ENCODE data around the gene EFCAB5.

The EFCAB5 gene

GRCh38 chr17:30092886-30093285 lies 151.5 kb downstream of the EFCAB5 start:
- H3K4me3 ChIP-seq (ENCODE audit: insufficient read depth, low read depth, low read length) = no peak overlapping the region
- H3K27ac ChIP-seq (ENCODE audit: insufficient read depth, low read depth, low read length, poor library complexity, severe bottlenecking) = no peak overlapping the region
- H3K27me3 ChIP-seq (ENCODE audit: control insufficient read depth, insufficient read depth, low read length, poor library complexity, severe bottlenecking) = no peaks in the 10 kb centered on the region
- H3K36me3 ChIP-seq (ENCODE audit: control insufficient read depth, insufficient read depth, low read length) = no peaks in the 10 kb centered on the region
- H3K4me1 ChIP-seq (ENCODE audit: control insufficient read depth, insufficient read depth, low read length) = no peaks in the 10 kb centered on the region
- no peaks in the 10 kb centered on the region for H3K9me3 ChIP-seq (ENCODE audit: control insufficient read depth, low read length)

DNA sequence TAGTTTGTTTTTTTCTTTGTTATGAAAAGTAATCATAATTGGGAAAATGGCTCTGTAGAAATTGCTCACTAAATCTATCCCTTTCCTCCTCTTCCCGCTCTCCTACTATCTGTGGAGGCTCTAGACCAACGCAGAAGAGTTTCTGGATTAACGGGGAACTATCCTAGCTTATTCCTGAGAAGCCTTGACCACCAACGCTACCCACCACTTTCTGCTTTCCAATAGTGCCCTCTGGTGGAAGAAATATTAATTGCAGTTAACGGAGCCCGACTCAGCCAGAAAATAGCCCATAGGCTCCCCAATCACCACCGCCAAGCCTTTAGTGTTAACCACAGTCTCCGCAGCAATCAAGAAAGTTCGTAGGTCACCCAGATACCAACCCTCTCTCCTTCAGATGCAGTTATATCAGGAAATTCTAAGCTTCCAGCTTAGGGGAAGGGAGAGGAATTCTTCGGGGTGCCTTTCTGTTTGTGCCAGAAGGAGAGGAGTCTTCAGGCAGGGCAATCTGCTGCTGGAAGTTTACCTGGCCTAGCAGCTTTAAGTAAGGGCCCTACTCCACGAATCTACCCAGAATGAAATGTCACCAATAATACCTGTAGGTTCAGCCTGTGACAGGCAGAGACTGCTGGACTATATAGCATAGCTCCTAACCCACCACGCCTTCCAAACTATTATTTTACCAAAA lies 152.2 kb downstream of the EFCAB5 start:
- Histone ChIP-seq H3K27ac (ENCODE audit: insufficient read depth, low read depth, low read length, poor library complexity, severe bottlenecking) (no peak overlapping the region), H3K4me1 (ENCODE audit: control insufficient read depth, insufficient read depth, low read length) (no peaks in the 10 kb centered on the region), H3K4me3 (ENCODE audit: insufficient read depth, low read depth, low read length) (no peak overlapping the region), H3K9me3 (ENCODE audit: control insufficient read depth, low read length) (no peaks in the 10 kb centered on the region), H3K27me3 (ENCODE audit: control insufficient read depth, insufficient read depth, low read length, poor library complexity, severe bottlenecking) (no peaks in the 10 kb centered on the region), H3K36me3 (ENCODE audit: control insufficient read depth, insufficient read depth, low read length) (no peaks in the 10 kb centered on the region)
- WGBS, 2 experiments = 29 to 33% methylated on average over 12 of the region's 12 CpGs

- Histone ChIP-seq H3K9me3 (ENCODE audit: control insufficient read depth, low read length) (no peaks in the 10 kb centered on the region), H3K27me3 (ENCODE audit: control insufficient read depth, insufficient read depth, low read length, poor library complexity, severe bottlenecking) (no peaks in the 10 kb centered on the region), H3K36me3 (ENCODE audit: control insufficient read depth, insufficient read depth, low read length) (no peaks in the 10 kb centered on the region), H3K27ac (ENCODE audit: insufficient read depth, low read depth, low read length, poor library complexity, severe bottlenecking) (no peak overlapping the region), H3K4me3 (ENCODE audit: insufficient read depth, low read depth, low read length) (no peak overlapping the region), H3K4me1 (ENCODE audit: control insufficient read depth, insufficient read depth, low read length) (no peaks in the 10 kb centered on the region)
- 65 to 78% methylated on average over 3 to 4 of the region's 4 CpGs for WGBS, 2 experiments
Measured at GRCh38 chr17:30095507-30096244, 154.2 kb downstream of the EFCAB5 start.

- no peaks in the 10 kb centered on the region for H3K36me3 ChIP-seq (ENCODE audit: control insufficient read depth, insufficient read depth, low read length)
- no peak overlapping the region for H3K4me3 ChIP-seq (ENCODE audit: insufficient read depth, low read depth, low read length)
- no peak overlapping the region for H3K27ac ChIP-seq (ENCODE audit: insufficient read depth, low read depth, low read length, poor library complexity, severe bottlenecking)
- no peaks in the 10 kb centered on the region for H3K4me1 ChIP-seq (ENCODE audit: control insufficient read depth, insufficient read depth, low read length)
- no peaks in the 10 kb centered on the region for H3K27me3 ChIP-seq (ENCODE audit: control insufficient read depth, insufficient read depth, low read length, poor library complexity, severe bottlenecking)
- 90% methylated on average over 4 of the region's 4 CpGs for WGBS, 2 experiments
- no peaks in the 10 kb centered on the region for H3K9me3 ChIP-seq (ENCODE audit: control insufficient read depth, low read length)
Measured at GRCh38 chr17:30101686-30102390, 160.4 kb downstream of the EFCAB5 start.

DNA sequence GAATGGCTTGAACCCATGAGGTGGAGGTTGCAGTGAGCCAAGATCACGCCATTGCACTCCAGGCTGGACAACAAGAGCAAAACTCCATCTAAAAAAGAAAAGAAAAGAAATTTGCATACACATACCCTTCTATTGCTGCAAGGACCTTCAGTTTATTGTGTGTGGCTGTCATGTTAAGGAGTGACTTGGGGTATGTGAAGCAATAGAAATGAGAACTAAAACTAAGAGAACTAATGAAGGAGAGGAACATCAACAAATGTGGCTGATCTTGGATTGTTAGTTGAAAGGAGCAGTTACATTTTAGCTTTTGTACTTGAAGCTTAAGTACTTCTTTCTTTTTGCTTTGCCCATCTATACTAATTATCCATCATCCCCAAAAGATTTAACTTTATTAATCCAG lies 162.5 kb downstream of the EFCAB5 start:
- no peaks in the 10 kb centered on the region for H3K36me3 ChIP-seq (ENCODE audit: control insufficient read depth, insufficient read depth, low read length)
- no peaks in the 10 kb centered on the region for H3K9me3 ChIP-seq (ENCODE audit: control insufficient read depth, low read length)
- H3K27ac ChIP-seq (ENCODE audit: insufficient read depth, low read depth, low read length, poor library complexity, severe bottlenecking) = no peak overlapping the region
- 75 to 94% methylated on average over 1 of the region's 1 CpG for WGBS, 2 experiments
- H3K4me3 ChIP-seq (ENCODE audit: insufficient read depth, low read depth, low read length) = no peak overlapping the region
- H3K4me1 ChIP-seq (ENCODE audit: control insufficient read depth, insufficient read depth, low read length) = no peaks in the 10 kb centered on the region
- H3K27me3 ChIP-seq (ENCODE audit: control insufficient read depth, insufficient read depth, low read length, poor library complexity, severe bottlenecking) = no peaks in the 10 kb centered on the region

DNA sequence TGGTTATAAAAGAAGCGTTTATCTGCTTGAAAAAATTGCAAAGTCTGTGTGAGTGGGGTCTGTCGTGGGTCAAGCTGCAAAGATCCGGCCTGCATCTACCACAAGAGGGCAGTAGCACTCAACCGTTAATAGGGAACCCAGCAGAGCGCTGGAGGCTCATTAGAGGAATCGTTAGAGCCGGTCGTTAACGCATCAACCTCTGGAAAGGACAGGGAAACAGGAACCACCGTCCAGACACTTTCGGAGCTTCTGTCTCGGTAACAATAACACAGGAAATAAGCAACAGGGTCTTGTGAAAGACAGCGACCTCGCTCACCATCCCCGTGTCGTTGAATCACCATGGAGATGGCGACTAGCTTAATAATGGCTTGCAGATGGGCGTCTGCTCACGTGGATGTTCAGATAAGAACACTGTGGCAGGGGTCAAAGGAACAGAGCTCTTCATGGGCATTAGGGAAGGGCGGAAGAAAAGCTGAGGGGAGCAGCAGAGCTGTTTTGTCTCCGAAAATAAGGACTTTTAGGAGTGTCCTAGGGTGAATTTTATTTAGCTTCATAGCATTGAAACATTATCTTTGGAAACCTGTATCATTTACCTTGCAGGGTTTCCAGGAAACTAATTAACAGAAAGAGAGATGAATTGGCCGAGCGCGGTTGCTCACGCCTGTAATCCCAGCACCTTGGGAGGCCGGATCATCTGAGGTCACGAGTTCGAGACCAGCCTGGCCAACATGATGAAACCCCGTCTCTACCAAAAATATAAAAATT lies 163.3 kb downstream of the EFCAB5 start:
- Histone ChIP-seq H3K27ac (ENCODE audit: insufficient read depth, low read depth, low read length, poor library complexity, severe bottlenecking) (peak overlapping the region; percentile 65), H3K4me3 (ENCODE audit: insufficient read depth, low read depth, low read length) (peak overlapping the region; percentile 28), H3K27me3 (ENCODE audit: control insufficient read depth, insufficient read depth, low read length, poor library complexity, severe bottlenecking) (no peaks in the 10 kb centered on the region), H3K36me3 (ENCODE audit: control insufficient read depth, insufficient read depth, low read length) (no peaks in the 10 kb centered on the region), H3K9me3 (ENCODE audit: control insufficient read depth, low read length) (no peaks in the 10 kb centered on the region), H3K4me1 (ENCODE audit: control insufficient read depth, insufficient read depth, low read length) (no peaks in the 10 kb centered on the region)
- 29 to 31% methylated on average over 29 of the region's 29 CpGs for WGBS, 2 experiments

GRCh38 chr17:30112794-30113193 lies 171.4 kb downstream of the EFCAB5 start:
- Histone ChIP-seq H3K27me3 (ENCODE audit: control insufficient read depth, insufficient read depth, low read length, poor library complexity, severe bottlenecking) (no peaks in the 10 kb centered on the region), H3K4me3 (ENCODE audit: insufficient read depth, low read depth, low read length) (no peak overlapping the region), H3K36me3 (ENCODE audit: control insufficient read depth, insufficient read depth, low read length) (no peaks in the 10 kb centered on the region), H3K9me3 (ENCODE audit: control insufficient read depth, low read length) (no peaks in the 10 kb centered on the region), H3K27ac (ENCODE audit: insufficient read depth, low read depth, low read length, poor library complexity, severe bottlenecking) (no peak overlapping the region), H3K4me1 (ENCODE audit: control insufficient read depth, insufficient read depth, low read length) (no peaks in the 10 kb centered on the region)

- H3K27me3 ChIP-seq (ENCODE audit: control insufficient read depth, insufficient read depth, low read length, poor library complexity, severe bottlenecking) = no peaks in the 10 kb centered on the region
- H3K36me3 ChIP-seq (ENCODE audit: control insufficient read depth, insufficient read depth, low read length) = no peaks in the 10 kb centered on the region
Measured at GRCh38 chr17:30113213-30113612, 171.8 kb downstream of the EFCAB5 start.

DNA sequence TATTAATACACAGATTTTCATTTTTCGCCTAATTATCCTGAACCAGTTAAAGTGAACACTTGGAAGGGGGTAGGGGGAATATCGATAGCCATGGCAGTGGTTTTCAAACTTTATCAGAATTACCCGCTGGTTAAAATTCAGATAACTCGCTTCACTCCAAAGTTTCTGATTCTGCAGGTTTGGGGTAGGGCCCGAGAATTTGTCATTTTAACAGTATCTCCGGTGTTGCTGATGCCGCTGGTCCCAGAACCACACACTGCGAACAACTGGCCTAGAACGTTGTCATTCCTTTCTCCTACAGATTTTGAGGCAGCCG lies 174.9 kb downstream of the EFCAB5 start:
- no peaks in the 10 kb centered on the region for H3K27me3 ChIP-seq (ENCODE audit: control insufficient read depth, insufficient read depth, low read length, poor library complexity, severe bottlenecking)
- H3K36me3 ChIP-seq (ENCODE audit: control insufficient read depth, insufficient read depth, low read length) = no peaks in the 10 kb centered on the region
- H3K4me1 ChIP-seq (ENCODE audit: control insufficient read depth, insufficient read depth, low read length) = no peaks in the 10 kb centered on the region
- H3K9me3 ChIP-seq (ENCODE audit: control insufficient read depth, low read length) = no peaks in the 10 kb centered on the region
- WGBS, 2 experiments = 22 to 37% methylated on average over 9 to 10 of the region's 10 CpGs
- peak overlapping the region; percentile 97 for H3K27ac ChIP-seq (ENCODE audit: insufficient read depth, low read depth, low read length, poor library complexity, severe bottlenecking)
- H3K4me3 ChIP-seq (ENCODE audit: insufficient read depth, low read depth, low read length) = peak overlapping the region; percentile 92

More at GRCh38 chr17:30113213-30113612, 171.8 kb downstream of the EFCAB5 start:
- H3K4me1 ChIP-seq (ENCODE audit: control insufficient read depth, insufficient read depth, low read length) = no peaks in the 10 kb centered on the region
- no peak overlapping the region for H3K4me3 ChIP-seq (ENCODE audit: insufficient read depth, low read depth, low read length)
- no peak overlapping the region for H3K27ac ChIP-seq (ENCODE audit: insufficient read depth, low read depth, low read length, poor library complexity, severe bottlenecking)
- no peaks in the 10 kb centered on the region for H3K9me3 ChIP-seq (ENCODE audit: control insufficient read depth, low read length)
